Fibroblast of peridontal ligament (primary cell): Measurements from ENCODE around the gene PCK2.

ENCODE experiments used
- DNase-seq: peaks from one replicate; pipeline ENCODE4 v3.0.0-alpha.2; 2010; ENCODE audit errors: extremely low read depth

Gene PCK2

GRCh38 chr14:24115422-24116127, 21.5 kb downstream of the PCK2 start:
- DNase-seq, result no peak

- no peak for DNase-seq
Measured at GRCh38 chr14:24116128-24116814, 22.2 kb downstream of the PCK2 start.

GRCh38 chr14:24117179-24117578, 23.1 kb downstream of the PCK2 start:
- no peak for DNase-seq

GRCh38 chr14:24119691-24120090, 25.6 kb downstream of the PCK2 start:
- DNase-seq, result no peak

- no peak for DNase-seq
Measured at GRCh38 chr14:24121210-24121609, 27.1 kb downstream of the PCK2 start.

- no peak for DNase-seq
Measured at GRCh38 chr14:24122416-24122815, 28.3 kb downstream of the PCK2 start.

- no peak for DNase-seq
Measured at GRCh38 chr14:24122898-24123297, 28.8 kb downstream of the PCK2 start.

GRCh38 chr14:24123424-24124417, 29.6 kb downstream of the PCK2 start:
- no peak for DNase-seq

GRCh38 chr14:24126939-24127338, 32.8 kb downstream of the PCK2 start:
- DNase-seq, result no peak

- no peak for DNase-seq
Measured at GRCh38 chr14:24127673-24128072, 33.6 kb downstream of the PCK2 start.

- no peak for DNase-seq
Measured at GRCh38 chr14:24129410-24129998, 35.4 kb downstream of the PCK2 start.

- DNase-seq, result no peak
Measured at GRCh38 chr14:24130380-24130716, 36.2 kb downstream of the PCK2 start, which contains the start of gene FITM1. TSS of gene FITM1 (plus strand) at chr14:24130659. CDS start at chr14:24131564, 905 bp downstream.

GRCh38 chr14:24130717-24131548, 36.8 kb downstream of the PCK2 start:
- no peak for DNase-seq

- DNase-seq, result no peak
Measured at GRCh38 chr14:24131549-24131966, 37.4 kb downstream of the PCK2 start.

GRCh38 chr14:24132061-24132685, 38.1 kb downstream of the PCK2 start:
- DNase-seq, result no peak

- DNase-seq, result no peak
Measured at GRCh38 chr14:24132976-24133375, 38.9 kb downstream of the PCK2 start.

- DNase-seq, result no peak
Measured at GRCh38 chr14:24133735-24134134, 39.6 kb downstream of the PCK2 start.

- DNase-seq, result no peak
Measured at GRCh38 chr14:24135584-24135833, 41.4 kb downstream of the PCK2 start.

GRCh38 chr14:24135834-24136683, 41.9 kb downstream of the PCK2 start, which contains the start of gene PSME1:
TSS of gene PSME1 (plus strand) at chr14:24136194. CDS start at chr14:24136263, 69 bp downstream.
- peak; percentile 75 for DNase-seq
